Upper lobe of left lung (tissue), 4 donors: ENCODE measurements around the gene GABRB2.

ENCODE experiments used
- CTCF ChIP-seq, 6 experiments: fragments of 450-650 bp in 4 of 6; fragments of 200-600 bp in 2 of 6; sonication (generic) in 2 of 6; IDR thresholded peaks; one replicate each; pipeline ENCODE4 v1.5.1; 2016 to 2019; ENCODE audit warnings: antibody characterized with exemption in 6 of 6
- POLR2A ChIP-seq, 4 donors: fragments of 450-650 bp; IDR thresholded peaks; one replicate each; pipeline ENCODE4 v1.5.1; 2016 to 2017; ENCODE audit warnings: antibody characterized with exemption in 4 of 4, mild to moderate bottlenecking in 2 of 4
- POLR2AphosphoS5 ChIP-seq, 2 donors: sonication (generic); formaldehyde crosslinking; IDR thresholded peaks; one replicate each; pipeline ENCODE4 v1.5.1; 2017; ENCODE audit warnings: antibody characterized with exemption in 2 of 2

GRCh38 chr5:161391016-161391415, 155.5 kb downstream of the GABRB2 start:
- TF ChIP-seq POLR2A (IDR thresholded peaks at IDR 0.05) = no peak
- TF ChIP-seq CTCF (IDR thresholded peaks at IDR 0.05) = no peak
- no peak for TF ChIP-seq POLR2AphosphoS5 (IDR thresholded peaks at IDR 0.05)
